EH (cell line): ENCODE results near the gene RYR2.
A peak's percentile ranks its signal among the peaks of the same experiment; 100 is the strongest.
"Not testable (repeated sequence)": the region's sequence is repeated elsewhere in the genome, so short reads cannot be mapped to it uniquely, and the experiment has no call there.

Experiments used
- DNase-seq: peaks from one replicate; pipeline ENCODE4 v3.0.0-alpha.2; 2015; ENCODE audit warnings: low read depth

RYR2 gene

GRCh38 chr1:237341391-237341790, 299.4 kb downstream of the RYR2 start:
- DNase-seq, result no peak

- no peak for DNase-seq
Measured at GRCh38 chr1:237342730-237343129, 300.7 kb downstream of the RYR2 start.

- DNase-seq, result no peak
Measured at GRCh38 chr1:237352747-237353146, 310.8 kb downstream of the RYR2 start.

DNA sequence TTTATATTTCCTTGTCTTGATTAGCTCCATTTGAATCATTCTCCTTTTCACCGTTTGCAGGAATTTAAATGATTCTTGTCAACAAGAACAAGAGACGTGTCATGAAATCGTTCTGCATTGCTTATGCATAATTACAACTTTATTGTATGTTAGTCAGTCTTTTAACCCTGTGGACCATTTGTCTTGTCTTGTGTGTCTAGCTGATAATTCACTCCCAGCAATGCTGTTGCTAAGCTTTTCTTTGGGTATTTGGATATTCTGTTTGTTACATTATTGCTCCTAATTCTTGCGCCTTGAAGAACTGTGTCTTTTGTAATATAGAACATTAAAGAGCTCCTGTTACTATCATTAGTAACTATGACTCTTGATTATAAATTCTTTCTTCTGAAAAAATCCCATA, 311.9 kb downstream of the RYR2 start:
- DNase-seq, result no peak

DNA sequence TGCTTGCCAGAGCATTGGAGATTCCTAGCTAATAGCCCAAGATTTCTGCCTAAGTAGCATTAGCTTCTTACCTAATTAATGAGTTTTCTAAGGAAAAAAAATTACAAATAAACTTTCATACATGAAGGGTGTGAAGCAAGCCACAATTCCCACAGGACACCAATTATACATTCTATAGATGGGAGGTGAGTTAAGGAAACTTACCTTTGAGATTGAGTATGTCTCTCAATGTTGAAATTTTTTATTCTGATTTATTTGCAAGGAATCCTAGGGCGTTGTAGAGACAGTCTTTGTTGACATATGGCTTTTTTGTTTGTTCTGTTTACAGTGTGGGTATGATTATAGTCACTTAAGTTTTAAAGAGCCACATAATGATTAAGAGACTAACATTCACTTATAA, 313.0 kb downstream of the RYR2 start:
- DNase-seq, result no peak

GRCh38 chr1:237358555-237358954, 316.6 kb downstream of the RYR2 start:
- DNase-seq, result no peak

DNA sequence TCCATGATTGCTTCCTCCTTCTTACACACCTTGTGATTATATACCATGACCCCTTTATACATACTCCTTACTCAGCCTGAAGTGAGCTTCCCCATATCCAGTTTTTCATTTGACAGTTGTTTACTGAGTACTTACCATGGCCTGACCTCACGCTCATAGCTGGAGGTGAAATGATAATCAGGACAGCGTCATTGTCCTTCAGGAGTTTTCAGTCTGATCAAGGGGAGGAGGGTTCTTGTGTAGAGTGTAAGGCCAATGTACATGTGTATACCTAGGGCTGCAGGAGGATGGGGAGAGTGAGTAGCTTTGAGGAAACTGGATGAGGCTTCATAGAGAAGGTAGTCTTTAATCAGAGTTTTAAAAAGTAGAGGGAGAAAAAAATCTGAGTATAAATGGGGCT, 325.8 kb downstream of the RYR2 start:
- DNase-seq, result no peak

DNA sequence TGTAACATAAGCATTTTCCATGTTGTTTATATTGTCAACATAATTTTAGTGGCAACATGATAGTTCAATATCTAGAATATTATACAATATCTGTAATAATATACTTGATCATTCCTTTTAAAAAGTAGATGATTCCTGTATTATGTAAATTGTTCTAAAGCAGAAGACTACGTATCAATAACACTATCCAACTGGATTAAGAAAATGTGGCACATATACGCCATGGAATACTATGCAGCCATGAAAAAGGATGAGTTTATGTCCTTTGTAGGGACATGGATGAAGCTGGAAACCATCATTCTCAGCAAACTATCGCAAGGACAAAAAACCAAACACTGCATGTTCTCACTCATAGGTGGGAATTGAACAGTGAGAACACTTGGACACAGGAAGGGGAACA, 329.5 kb downstream of the RYR2 start:
- not testable (repeated sequence) for DNase-seq

DNA sequence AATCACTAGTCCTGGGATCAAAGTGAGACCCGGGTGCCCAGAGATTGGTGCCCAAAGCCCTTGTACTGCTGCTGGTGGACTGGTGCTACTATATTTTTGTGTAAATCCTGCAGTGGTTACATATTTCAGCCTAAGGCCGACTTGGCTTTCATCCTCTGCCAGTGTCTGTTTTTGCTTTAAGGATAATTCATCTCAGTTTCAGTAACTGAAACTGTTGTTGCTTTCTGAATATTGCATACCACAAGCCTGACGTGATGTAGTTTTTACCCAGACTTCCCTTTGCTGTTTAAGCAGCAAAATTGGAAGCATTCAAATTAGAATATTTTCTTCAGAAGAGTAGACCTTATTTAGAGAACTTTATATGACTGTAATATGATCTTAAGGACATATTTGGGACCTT, 341.8 kb downstream of the RYR2 start:
- peak; percentile 1 for DNase-seq

GRCh38 chr1:237384213-237384612, 342.2 kb downstream of the RYR2 start:
- no peak for DNase-seq

DNA sequence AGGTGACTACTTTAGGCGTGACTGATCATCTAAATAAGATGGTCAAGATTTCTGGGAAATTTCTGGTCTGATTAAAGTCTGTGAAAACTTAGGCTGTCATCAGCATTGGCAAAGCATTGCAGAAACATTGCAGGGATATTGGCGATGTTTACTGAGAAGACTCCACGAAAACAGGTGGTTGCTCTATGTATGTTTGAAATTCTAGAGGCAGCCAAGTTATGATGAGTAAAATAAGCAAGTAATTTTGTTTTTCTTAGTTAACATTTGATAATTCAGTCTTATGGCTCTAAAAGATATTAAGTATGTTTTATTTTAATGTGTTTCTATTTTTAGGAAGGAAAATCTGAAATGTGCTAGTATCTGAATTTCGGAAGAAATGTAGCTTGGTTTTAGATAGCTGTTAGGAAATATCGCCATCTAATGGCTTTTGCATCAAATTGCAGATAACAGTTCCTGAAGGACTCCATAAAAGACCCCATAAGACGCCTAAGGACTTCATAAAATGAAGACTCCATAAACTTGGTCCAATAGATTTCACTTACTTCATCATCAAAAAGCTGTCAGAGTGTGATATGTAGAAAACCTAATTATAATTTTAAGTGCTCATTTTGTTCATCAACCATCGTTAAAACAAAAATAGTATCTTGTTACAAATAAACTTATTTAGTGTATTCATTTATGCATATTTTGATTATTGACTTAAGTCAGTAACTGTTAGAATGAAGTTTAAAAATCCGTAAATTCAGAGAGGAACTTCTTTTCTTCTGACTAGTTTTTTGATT, 344.6 kb downstream of the RYR2 start:
- peak; percentile 13 for DNase-seq

DNA sequence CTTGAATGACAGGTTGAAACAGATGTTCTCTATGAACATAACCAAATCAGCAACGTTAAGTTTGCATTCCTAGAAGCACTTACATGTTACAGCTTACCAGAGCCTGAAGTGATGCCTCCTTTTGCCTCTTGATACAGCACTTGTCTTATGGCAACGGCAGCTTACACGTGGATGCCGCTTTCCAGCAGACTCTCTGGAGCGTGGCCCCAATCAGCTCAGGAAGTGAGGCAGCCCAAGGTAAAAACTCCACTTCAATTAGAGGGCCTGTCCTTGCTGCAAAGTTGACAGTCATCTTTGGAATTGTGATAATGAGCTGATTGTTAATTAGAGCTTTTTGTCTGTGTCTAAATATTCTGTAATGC, 345.1 kb downstream of the RYR2 start:
- no peak for DNase-seq

DNA sequence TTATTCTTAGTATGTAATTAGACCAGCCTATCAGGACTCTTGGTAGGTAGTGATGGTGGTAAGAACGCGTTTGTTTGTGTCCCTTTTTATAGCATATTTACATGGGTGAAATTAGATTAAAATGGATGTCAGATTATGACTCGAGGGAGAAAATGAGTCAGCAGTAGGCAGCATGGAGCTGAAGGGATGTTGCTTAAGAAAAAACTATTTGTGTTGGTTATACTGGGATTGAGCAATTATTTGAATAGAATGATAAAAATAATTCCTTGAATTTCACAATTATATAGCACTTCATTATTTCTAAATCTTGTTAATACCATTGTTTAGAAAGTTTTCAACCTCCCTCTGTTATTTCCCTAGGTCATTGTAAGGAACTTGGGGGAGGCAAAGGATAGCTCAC, 348.8 kb downstream of the RYR2 start:
- no peak for DNase-seq

GRCh38 chr1:237393632-237394031, 351.6 kb downstream of the RYR2 start:
- DNase-seq, result no peak

DNA sequence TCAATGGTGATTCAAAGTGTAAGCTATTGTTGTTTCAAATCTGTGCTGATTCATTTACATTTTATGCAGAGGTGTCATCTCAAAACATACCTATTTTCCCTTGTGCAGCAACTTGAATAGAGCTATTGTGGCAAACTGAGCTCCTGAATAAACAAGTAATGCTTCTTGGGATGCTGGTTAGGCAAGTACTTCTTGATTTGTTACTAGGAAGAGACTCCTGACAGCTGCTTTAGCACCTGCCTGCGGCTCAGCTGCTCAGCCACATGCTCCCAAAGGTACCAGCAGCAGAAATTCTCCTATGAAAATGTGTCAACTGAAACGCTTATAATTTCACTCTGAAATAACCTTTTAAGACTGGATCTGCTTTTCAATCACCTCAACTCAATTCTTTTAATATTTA, 352.3 kb downstream of the RYR2 start:
- no peak for DNase-seq

DNA sequence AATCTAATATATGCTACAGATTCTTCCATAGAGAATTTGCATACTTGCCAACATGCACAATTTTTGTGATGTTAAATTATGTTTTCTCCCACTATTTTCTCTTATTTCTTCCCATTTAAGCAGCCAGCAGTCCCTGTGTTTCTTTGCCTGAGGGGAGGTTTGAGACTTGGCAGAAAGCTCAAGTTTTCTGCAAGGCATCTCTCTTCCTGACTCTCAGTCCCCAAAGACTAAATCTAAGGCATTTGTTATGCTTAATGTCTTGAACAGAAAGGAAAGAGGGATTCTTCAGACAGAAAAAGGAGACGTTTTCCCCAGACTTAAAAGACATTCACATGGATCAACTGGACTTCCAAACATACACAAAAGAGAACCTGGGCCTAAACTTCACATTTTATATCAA, 354.4 kb downstream of the RYR2 start:
- no peak for DNase-seq

DNA sequence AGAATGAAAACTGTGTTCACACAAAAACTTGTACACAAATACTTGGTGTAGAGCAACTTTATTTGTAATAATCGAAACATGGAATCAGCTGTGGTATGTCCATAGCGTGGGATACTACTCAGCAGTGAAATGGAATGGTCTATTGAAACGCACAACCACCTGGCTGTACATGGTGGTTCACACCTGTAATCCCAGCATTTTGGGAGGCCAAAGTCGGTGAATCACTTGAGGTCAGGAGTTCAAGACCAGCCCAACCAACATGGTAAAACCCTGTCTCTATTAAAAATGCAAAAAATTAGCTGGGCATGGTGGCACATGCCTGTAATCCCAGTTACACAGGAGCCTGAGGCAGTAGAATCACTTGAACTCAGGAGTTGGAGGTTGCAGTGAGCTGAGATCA, 356.8 kb downstream of the RYR2 start:
- DNase-seq, result no peak

DNA sequence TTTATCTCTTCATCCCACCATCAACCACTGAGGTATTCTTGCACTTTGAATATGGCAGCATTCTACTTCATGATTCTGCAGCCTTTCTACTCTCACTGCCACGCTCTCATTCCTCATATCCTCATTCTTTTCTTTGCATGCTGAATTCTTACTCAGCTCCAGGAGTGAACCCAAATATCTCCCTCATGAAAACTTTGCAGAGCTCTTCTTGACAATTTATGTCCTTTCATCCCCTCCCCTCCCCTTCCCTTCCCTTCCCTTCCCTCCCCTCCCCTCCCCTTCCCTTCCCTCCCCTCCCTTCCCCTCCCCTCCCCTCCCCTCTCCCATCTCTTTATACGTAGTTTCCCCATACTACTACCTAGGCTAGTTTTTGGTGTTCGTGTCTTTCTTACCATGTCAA, 363.9 kb downstream of the RYR2 start:
- no peak for DNase-seq

- DNase-seq, result no peak
Measured at GRCh38 chr1:237411621-237412020, 369.6 kb downstream of the RYR2 start.

- no peak for DNase-seq
Measured at GRCh38 chr1:237416924-237417655, 375.1 kb downstream of the RYR2 start.

GRCh38 chr1:237428809-237429208, 386.8 kb downstream of the RYR2 start:
- DNase-seq, result no peak

DNA sequence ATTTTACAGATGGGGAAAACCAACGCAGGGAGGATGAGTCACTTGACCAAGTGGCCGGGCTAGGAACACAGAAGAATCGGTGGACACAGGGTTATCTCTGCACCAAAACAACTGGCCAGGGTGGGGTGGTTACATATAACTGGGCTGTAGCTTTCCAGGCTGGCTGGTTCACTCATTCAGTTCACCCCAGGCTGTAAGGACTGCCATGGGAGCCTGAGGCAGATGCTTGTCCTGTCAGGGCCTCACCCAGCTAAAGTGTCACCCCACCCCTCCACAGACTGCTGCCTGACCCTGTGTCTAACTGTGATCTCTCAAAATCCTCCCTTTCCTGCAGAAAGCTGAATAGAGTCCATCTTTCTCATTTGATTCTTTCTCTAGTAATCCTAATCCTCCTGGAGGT, 387.3 kb downstream of the RYR2 start:
- no peak for DNase-seq

GRCh38 chr1:237431448-237431847, 389.5 kb downstream of the RYR2 start:
- DNase-seq, result no peak

DNA sequence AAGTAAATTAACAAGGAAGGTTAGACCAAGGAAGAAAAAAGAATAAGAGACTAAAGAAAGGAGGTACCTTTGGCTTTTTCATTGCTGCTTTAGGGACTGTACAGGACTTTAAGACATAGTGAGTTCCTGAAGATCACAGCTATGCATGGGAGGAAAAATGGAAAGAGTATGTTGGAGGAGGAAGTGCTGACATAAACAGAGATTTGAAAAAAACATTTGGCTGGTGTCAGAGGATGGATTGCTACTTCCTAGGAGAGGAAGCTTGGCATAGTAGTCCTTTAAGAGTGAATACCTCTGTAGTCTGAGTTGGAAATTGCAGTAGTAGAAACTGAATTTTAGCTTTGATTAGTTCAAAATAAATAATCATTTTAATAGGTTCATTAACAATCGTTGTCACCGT, 398.4 kb downstream of the RYR2 start:
- no peak for DNase-seq
